GM12878 (cell line): ENCODE results near the gene DNMT3L. TPM values are rescaled to one million over a fixed set of nuclear protein-coding genes. Genes with fewer than 3 reads are reported as not detected.
A peak's percentile ranks its signal among the peaks of the same experiment; 100 is the strongest.

ENCODE experiments used
- ATAC-seq: fragments of 200-7000 bp; cut with Tn5 transposase; 3 replicates; pipeline ENCODE4 v1.9.1; 2020; ENCODE audit warnings: mild to moderate bottlenecking, moderate library complexity
- BruUV-seq: library from RNA; stranded (reverse); fragments of 400-500 nt; replicated peaks from 2 replicates; lab custom pipeline; 2021; lab: Mats Ljungman, UMichigan
- CTCF ChIA-PET: fragments of 300-600 bp; sonication (Branson Sonifier 250); formaldehyde crosslinking; extraction: SDS; loops from one replicate; lab custom pipeline; 2021; ENCODE audit warnings: inconsistent platforms; lab: Yijun Ruan, JAX
- POLR2A ChIA-PET: fragments of 350-600 bp; formaldehyde crosslinking; extraction: SDS; loops from one replicate; lab custom pipeline; 2021; ENCODE audit warnings: inconsistent platforms; lab: Charles Lee
- RAD21 ChIA-PET: fragments of 300-600 bp; sonication (Branson Sonifier 250); formaldehyde crosslinking; loops from one replicate; lab custom pipeline; 2023; ENCODE audit warnings: antibody characterized with exemption; ENCODE audit not compliant: unreplicated experiment; lab: Charles Lee
- SMC1A ChIA-PET: fragments of 300-600 bp; sonication (Branson Sonifier 250); formaldehyde crosslinking; loops from one replicate; lab custom pipeline; 2023; ENCODE audit not compliant: unreplicated experiment, uncharacterized antibody; lab: Charles Lee
- DNase-seq: peaks from one replicate; pipeline ENCODE4 v3.0.0-alpha.2; 2011; ENCODE audit warnings: low read depth, low spot score
- FAIRE-seq: peaks from 3 replicates; lab custom pipeline; 2011; peaks lifted over from hg19 to GRCh38; lab: Jason Lieb, UNC
- H2AFZ ChIP-seq: 2 replicates; pipeline ENCODE4 v1.6.0; 2011; ENCODE audit warnings: low read depth, low read length, control low read depth; ENCODE audit not compliant: control insufficient read depth
- H3K27ac ChIP-seq: 2 replicates; pipeline ENCODE4 v1.5.1; 2011; ENCODE audit warnings: control low read depth; ENCODE audit not compliant: control insufficient read depth, insufficient read depth
- H3K27me3 ChIP-seq, 2 experiments: replicated peaks in 1 of 2; 2 replicates each; pipeline versions ENCODE4 v1.6.0 to v1.6.1; 2011; ENCODE audit warnings: low read length in 1 of 2; ENCODE audit not compliant: control insufficient read depth in 2 of 2, insufficient read depth in 2 of 2
- H3K36me3 ChIP-seq, 2 experiments: 2 replicates each; pipeline ENCODE4 v1.5.1; 2011; ENCODE audit warnings: low read length in 1 of 2; ENCODE audit not compliant: control insufficient read depth in 2 of 2, insufficient read depth in 2 of 2
- H3K4me1 ChIP-seq: 2 replicates; pipeline ENCODE4 v1.6.1; 2011; ENCODE audit warnings: mild to moderate bottlenecking, low read length, moderate library complexity, mixed read lengths; ENCODE audit not compliant: control insufficient read depth, insufficient read depth
- H3K4me2 ChIP-seq: 2 replicates; pipeline ENCODE4 v1.6.0; 2011; ENCODE audit warnings: control low read depth; ENCODE audit not compliant: control insufficient read depth, insufficient read depth
- H3K4me3 ChIP-seq: fragments of 200-600 bp; sonication (generic); 2 replicates; pipeline ENCODE4 v1.5.1; 2016
- H3K79me2 ChIP-seq: 2 replicates; pipeline ENCODE4 v1.6.0; 2011; ENCODE audit warnings: low read length; ENCODE audit not compliant: control insufficient read depth, insufficient read depth
- H3K9ac ChIP-seq: 2 replicates; pipeline ENCODE4 v1.8.0; 2011; ENCODE audit warnings: low read length, control low read depth, mixed read lengths; ENCODE audit not compliant: control insufficient read depth, insufficient read depth
- H3K9me3 ChIP-seq: replicated peaks from 3 replicates; pipeline ENCODE4 v1.5.1; 2011; ENCODE audit warnings: mild to moderate bottlenecking, low read length; ENCODE audit not compliant: control insufficient read depth, insufficient read depth
- H4K20me1 ChIP-seq: 2 replicates; pipeline ENCODE4 v1.6.0; 2011; ENCODE audit not compliant: control insufficient read depth, insufficient read depth
- BCL11A ChIP-seq: IDR thresholded peaks from 2 replicates; pipeline ENCODE4 v1.6.1; 2011; ENCODE audit warnings: low read depth, low read length
- BCL3 ChIP-seq: IDR thresholded peaks from 2 replicates; pipeline ENCODE4 v1.6.1; 2011; ENCODE audit warnings: borderline replicate concordance, low read depth, mild to moderate bottlenecking, moderate library complexity, low read length; ENCODE audit not compliant: insufficient read depth, poor library complexity, severe bottlenecking
- NFIC ChIP-seq: IDR thresholded peaks from 2 replicates; pipeline ENCODE4 v1.6.1; 2012; ENCODE audit warnings: low read depth, mild to moderate bottlenecking, inconsistent platforms, low read length, moderate library complexity
- PBX3 ChIP-seq: IDR thresholded peaks from 2 replicates; pipeline ENCODE4 v1.6.1; 2011; ENCODE audit warnings: mild to moderate bottlenecking, low read depth, low read length, moderate library complexity; ENCODE audit not compliant: insufficient replicate concordance
- POLR2A ChIP-seq: IDR thresholded peaks from 2 replicates; pipeline ENCODE4 v1.6.1; 2011; ENCODE audit warnings: low read depth, mild to moderate bottlenecking, low read length
- RAD21 ChIP-seq: IDR thresholded peaks from 2 replicates; pipeline ENCODE4 v1.6.1; 2011; ENCODE audit warnings: mild to moderate bottlenecking, low read depth, low read length, moderate library complexity; ENCODE audit not compliant: insufficient read depth
- TCF3 ChIP-seq: IDR thresholded peaks from 2 replicates; pipeline ENCODE4 v1.6.1; 2012; ENCODE audit warnings: low read depth, mild to moderate bottlenecking, low read length, borderline replicate concordance; ENCODE audit not compliant: insufficient read depth
- ZNF217 ChIP-seq: fragments of 450-650 bp; IDR thresholded peaks from 2 replicates; pipeline ENCODE4 v1.6.1; 2017; ENCODE audit warnings: antibody characterized with exemption, mild to moderate bottlenecking
- ZNF24 ChIP-seq: fragments of 450-650 bp; IDR thresholded peaks from 2 replicates; pipeline ENCODE4 v1.6.1; 2017; ENCODE audit warnings: antibody characterized with exemption, mild to moderate bottlenecking
- WGBS: methylation state at CpG from one replicate; pipeline ENCODE4 v1.1.6; 2016; ENCODE audit warnings: low lambda C conversion rate; ENCODE audit not compliant: insufficient replicate concordance, insufficient coverage; ENCODE audit errors: missing lambda C conversion rate; 5-methylcytosine and 5-hydroxymethylcytosine counted together
- in situ Hi-C: fragments of 300-500 bp; cut with MboI; formaldehyde crosslinking; loops from 9 replicates; pipeline ENCODE4 v1.14.3; 2018; ENCODE audit warnings: mixed read lengths
- intact Hi-C: fragments of 100-400 bp; cut with micrococcal nuclease; formaldehyde crosslinking; loops from one replicate; pipeline ENCODE4 v1.14.2; 2022; ENCODE audit not compliant: unreplicated experiment
- polyA plus RNA-seq, 11 experiments: library from polyadenylated mRNA; depleted of rRNA in 4 of 11; unstranded in 6 of 11; stranded (reverse) in 5 of 11; fragments of >200 nt; fragmentation: Nextera tagmentation in 4 of 11; fragmentation: Illumina TruSeq in 1 of 11; extraction: Ambion mirVana in 4 of 11; extraction: Trizol in 1 of 11; gene quantifications; 1 replicate in 1 of 11; 2 replicates in 10 of 11; pipeline versions ENCODE4 v1.2.1 to v1.2.3, GENCODE V29; 2011 to 2016; ENCODE audit warnings: inconsistent platforms in 2 of 11, missing spikeins in 2 of 11, low read depth in 1 of 11
- total RNA-seq, 4 experiments: library from RNA; depleted of rRNA in 3 of 4; stranded (reverse); fragments of >200 nt in 3 of 4; fragmentation: Illumina TruSeq in 1 of 4; extraction: Trizol in 1 of 4; gene quantifications; 2 replicates each; pipeline versions ENCODE4 v1.2.1 to v1.2.3, GENCODE V29; 2013 to 2021
- TF ChIP-seq, protein P1 (sequence below), 3 experiments: IDR thresholded peaks in 2 of 3; conservative IDR thresholded peaks in 1 of 3; 2 replicates each; pipeline ENCODE4 v1.5.1; 2011; ENCODE audit warnings: low read depth in 3 of 3, low read length in 3 of 3, mild to moderate bottlenecking in 3 of 3, control low read depth in 2 of 3, moderate library complexity in 2 of 3, inconsistent platforms in 1 of 3, mixed read lengths in 1 of 3; ENCODE audit not compliant: control insufficient read depth in 2 of 3, insufficient read depth in 1 of 3; ENCODE audit errors: extremely low read depth in 1 of 3

Gene DNMT3L
- total and polyA plus RNA-seq, 10 of the 15 experiments (the other 5 are each of a cell fraction or from before 2014, with no cell fraction given) = not detected

- Histone ChIP-seq H3K79me2 (peaks cover 2% of the 10 kb centered on the region; the same call in 1 of the 2 replicates), H3K27ac (no peak overlapping the region), H3K4me2 (no peak overlapping the region), H3K4me3 (no peak overlapping the region), H2AFZ (no peak overlapping the region), H3K9me3 (no peaks in the 10 kb centered on the region), H3K4me1 (no peaks in the 10 kb centered on the region), H4K20me1 (no peaks in the 10 kb centered on the region; the same call in 1 of the 2 replicates), H3K9ac (no peak overlapping the region), H3K27me3 (no peaks in the 10 kb centered on the region), H3K36me3 (peaks cover 12 to 41% of the 10 kb centered on the region in 2 experiments; a peak in 3 of 4 replicates)
- TSS peak; percentile 20 for BruUV-seq
- CTCF ChIA-PET = no interaction called here
- intact Hi-C loops = no loop called here
- WGBS = 90% methylated on average over 28 of the region's 28 CpGs
- POLR2A ChIA-PET = no interaction called here
- SMC1A ChIA-PET = no interaction called here
- ATAC-seq (peak; percentile 48; the same call in 2 of the 3 replicates), DNase-seq (no peak), FAIRE-seq (no peak)
- TF ChIP-seq ZNF24 = no peak
- peak; percentile 97 for TF ChIP-seq BCL3
- TF ChIP-seq TCF3 = 0 out of 2 replicates have a peak, but pooled peaks have one; percentile 25
- 0 out of 2 replicates have a peak, but pooled peaks have one; percentile 19 for TF ChIP-seq NFIC
- TF ChIP-seq PBX3 = peak; percentile 59
- peak; percentile 26 for TF ChIP-seq RAD21
- no peak for TF ChIP-seq BCL11A
- TF ChIP-seq POLR2A = peak; percentile 53; the same call in 1 of the 2 replicates
- TF ChIP-seq ZNF217 = no peak
- TF ChIP-seq, protein P1, sequence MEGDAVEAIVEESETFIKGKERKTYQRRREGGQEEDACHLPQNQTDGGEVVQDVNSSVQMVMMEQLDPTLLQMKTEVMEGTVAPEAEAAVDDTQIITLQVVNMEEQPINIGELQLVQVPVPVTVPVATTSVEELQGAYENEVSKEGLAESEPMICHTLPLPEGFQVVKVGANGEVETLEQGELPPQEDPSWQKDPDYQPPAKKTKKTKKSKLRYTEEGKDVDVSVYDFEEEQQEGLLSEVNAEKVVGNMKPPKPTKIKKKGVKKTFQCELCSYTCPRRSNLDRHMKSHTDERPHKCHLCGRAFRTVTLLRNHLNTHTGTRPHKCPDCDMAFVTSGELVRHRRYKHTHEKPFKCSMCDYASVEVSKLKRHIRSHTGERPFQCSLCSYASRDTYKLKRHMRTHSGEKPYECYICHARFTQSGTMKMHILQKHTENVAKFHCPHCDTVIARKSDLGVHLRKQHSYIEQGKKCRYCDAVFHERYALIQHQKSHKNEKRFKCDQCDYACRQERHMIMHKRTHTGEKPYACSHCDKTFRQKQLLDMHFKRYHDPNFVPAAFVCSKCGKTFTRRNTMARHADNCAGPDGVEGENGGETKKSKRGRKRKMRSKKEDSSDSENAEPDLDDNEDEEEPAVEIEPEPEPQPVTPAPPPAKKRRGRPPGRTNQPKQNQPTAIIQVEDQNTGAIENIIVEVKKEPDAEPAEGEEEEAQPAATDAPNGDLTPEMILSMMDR (IDR thresholded peaks at IDR 0.05 in 2 of 3, conservative IDR thresholded peaks at IDR 0.05 in 1 of 3; ENCODE audit: control insufficient read depth in 2 of 3, extremely low read depth in 1 of 3, insufficient read depth in 1 of 3, low read depth in 3 of 3, low read length in 3 of 3) = peak in 2 of 3 experiments; percentile 12 to 26; a peak in 2 of 6 replicates
- in situ Hi-C loops = no loop called here
- RAD21 ChIA-PET = no interaction called here
Observed at GRCh38 chr21:44310628-44311507, 49.2 kb upstream of the DNMT3L start.
